ENCODE data around the gene PLCH2.

DNA sequence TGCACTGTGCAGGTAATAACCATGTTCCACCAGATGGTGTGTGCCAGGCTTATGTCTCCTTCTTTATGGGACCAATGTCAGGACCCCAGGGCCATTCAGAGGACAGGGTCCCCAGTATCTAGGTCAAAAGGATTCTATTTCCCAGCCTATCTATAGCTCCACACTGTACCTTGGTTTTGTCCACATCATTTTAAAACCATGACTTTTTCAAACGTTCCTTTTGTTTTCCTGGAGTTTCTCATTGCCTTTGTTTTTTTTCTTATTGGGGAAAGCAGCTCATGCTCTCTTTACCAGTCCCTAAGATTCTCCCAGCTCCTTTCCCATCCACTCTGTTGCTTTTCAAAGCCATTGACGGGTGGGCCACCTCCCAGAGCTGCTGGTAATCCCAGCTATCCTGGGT lies 12.6 kb downstream of the PLCH2 start:
- no peak for TF ChIP-seq BMI1 (IDR thresholded peaks at IDR 0.05; ENCODE audit: borderline replicate concordance)
- no peak for TF ChIP-seq PAX8 (IDR thresholded peaks at IDR 0.05)
- no peak for TF ChIP-seq PML (IDR thresholded peaks at IDR 0.05; ENCODE audit: low read length)
- TF ChIP-seq, protein P1, sequence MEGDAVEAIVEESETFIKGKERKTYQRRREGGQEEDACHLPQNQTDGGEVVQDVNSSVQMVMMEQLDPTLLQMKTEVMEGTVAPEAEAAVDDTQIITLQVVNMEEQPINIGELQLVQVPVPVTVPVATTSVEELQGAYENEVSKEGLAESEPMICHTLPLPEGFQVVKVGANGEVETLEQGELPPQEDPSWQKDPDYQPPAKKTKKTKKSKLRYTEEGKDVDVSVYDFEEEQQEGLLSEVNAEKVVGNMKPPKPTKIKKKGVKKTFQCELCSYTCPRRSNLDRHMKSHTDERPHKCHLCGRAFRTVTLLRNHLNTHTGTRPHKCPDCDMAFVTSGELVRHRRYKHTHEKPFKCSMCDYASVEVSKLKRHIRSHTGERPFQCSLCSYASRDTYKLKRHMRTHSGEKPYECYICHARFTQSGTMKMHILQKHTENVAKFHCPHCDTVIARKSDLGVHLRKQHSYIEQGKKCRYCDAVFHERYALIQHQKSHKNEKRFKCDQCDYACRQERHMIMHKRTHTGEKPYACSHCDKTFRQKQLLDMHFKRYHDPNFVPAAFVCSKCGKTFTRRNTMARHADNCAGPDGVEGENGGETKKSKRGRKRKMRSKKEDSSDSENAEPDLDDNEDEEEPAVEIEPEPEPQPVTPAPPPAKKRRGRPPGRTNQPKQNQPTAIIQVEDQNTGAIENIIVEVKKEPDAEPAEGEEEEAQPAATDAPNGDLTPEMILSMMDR (IDR thresholded peaks at IDR 0.05 in 2 of 3, conservative IDR thresholded peaks at IDR 0.05 in 1 of 3; ENCODE audit: control insufficient read depth in 2 of 3, extremely low read depth in 1 of 3, insufficient read depth in 1 of 3, low read depth in 3 of 3, low read length in 3 of 3) = no peak
- TF ChIP-seq, protein P2, sequence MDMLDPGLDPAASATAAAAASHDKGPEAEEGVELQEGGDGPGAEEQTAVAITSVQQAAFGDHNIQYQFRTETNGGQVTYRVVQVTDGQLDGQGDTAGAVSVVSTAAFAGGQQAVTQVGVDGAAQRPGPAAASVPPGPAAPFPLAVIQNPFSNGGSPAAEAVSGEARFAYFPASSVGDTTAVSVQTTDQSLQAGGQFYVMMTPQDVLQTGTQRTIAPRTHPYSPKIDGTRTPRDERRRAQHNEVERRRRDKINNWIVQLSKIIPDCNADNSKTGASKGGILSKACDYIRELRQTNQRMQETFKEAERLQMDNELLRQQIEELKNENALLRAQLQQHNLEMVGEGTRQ (IDR thresholded peaks at IDR 0.05; ENCODE audit: borderline replicate concordance, low read depth, low read length) = no peak
- TF ChIP-seq RELA (IDR thresholded peaks at IDR 0.05; ENCODE audit: borderline replicate concordance, partially characterized antibody) = no peak
- no peak for TF ChIP-seq POLR2AphosphoS5 (IDR thresholded peaks at IDR 0.05; ENCODE audit: low read length)
- TF ChIP-seq TAF1 (IDR thresholded peaks at IDR 0.05; ENCODE audit: borderline replicate concordance, low read depth, low read length) = no peak
- TF ChIP-seq TBL1XR1 (IDR thresholded peaks at IDR 0.05; ENCODE audit: low read depth, low read length) = no peak
- no peak for TF ChIP-seq POLR2A (IDR thresholded peaks at IDR 0.05; ENCODE audit: low read depth, low read length)
- TF ChIP-seq FOS (IDR thresholded peaks at IDR 0.05; ENCODE audit: borderline replicate concordance, extremely low read depth, insufficient read length) = no peak

All from GM12878 (cell line).